Measurements from ENCODE around the gene TANC1.

The TANC1 gene

DNA sequence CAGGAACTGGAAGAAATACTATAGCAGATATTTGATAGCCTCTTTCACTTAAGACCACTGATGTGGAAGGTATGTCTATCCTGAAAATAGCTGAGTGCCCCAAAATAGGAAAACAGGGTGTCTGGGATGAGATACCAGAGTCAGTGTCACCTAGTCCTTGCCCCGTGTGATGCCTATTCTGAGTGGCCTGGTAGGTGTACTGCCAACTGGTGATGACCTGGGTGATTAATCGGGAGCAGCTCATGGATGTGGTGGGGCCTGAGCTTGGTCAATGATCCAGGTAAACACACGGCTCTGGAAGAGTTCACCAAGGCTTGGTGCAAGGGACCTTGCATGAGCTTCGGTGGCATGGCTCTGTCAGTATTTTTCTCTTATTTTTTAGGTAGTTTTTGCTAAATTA lies 95.2 kb downstream of the TANC1 start:
- no peak for DNase-seq (ENCODE audit: low read depth)

DNA sequence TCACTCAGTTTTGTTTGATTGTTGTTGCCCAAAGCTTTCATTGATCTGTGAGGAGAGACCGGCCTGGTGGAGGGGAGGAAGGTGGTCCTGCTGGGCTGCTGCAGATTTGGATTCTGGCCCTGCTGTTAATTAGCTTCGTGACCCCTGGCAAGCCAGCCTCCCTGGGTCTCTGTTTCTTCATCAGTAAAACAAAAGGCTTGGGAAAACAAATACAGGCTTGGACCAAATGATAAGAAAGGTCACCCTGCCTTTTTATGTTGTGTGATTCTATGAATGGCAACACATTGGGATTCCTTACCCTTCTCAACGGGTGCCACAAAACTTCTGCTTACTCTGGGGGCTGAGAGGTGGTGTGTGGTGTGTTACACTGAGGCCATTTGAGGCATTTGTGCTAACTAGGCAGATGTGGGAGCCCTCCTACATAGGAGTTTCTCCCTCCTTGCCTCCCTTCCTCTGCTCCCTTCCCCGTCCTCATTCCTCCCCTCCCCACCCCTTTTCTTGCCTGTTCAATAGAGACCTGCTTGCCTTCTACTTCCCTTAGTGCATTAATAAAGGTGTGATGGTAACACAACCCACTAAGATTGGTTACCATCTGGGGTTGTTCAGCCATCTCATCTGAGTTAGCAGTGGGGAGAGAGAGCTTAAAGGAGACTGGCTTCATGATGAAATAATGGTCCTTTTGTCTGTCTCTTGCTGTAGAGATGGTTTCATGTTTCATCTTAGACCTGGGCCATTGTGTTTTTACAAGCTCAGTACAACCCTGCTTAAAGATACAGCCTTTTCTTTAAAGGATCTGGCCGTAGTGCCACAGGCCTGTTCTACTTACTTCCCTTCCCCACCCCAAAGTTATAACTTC lies 96.2 kb downstream of the TANC1 start:
- DNase-seq (ENCODE audit: low read depth) = no peak

DNA sequence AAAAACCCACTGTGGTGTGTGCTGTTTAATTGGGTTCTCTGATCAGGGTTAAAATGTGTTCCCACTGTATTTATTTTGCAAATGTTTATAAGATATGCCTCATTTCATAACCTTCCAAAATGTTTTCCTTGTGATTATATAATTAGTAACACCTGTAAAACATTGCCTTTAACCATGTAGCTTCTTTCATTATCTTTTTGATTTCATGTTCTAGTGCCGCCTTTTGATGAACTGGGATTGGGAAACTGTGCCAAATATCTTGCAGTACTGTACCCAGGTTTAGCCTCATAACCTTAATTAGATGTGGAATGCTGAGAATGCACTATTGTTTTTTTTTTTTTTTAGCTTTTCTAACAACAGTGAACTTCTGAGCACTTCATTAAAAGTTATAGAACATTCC lies 96.9 kb downstream of the TANC1 start:
- DNase-seq (ENCODE audit: low read depth) = no peak

DNA sequence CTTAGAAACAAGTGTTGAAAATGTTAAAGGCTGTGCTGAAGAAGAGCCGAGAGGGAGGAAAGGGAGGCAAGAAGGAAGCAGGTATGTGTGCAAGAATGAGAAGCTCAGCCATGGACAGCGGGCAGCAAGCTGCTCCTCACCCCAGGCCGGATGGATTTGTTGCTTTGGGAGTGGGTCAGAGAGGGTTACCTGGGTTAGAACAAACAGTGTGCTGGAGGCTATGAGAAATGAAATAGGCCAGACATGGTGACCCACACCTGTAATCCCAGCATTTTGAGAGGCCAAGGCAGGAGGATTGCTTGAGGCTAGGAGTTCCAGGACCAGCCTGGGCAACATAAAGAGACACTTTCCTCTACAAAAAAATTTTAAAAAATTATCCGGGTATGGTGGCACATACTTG lies 97.5 kb downstream of the TANC1 start:
- DNase-seq (ENCODE audit: low read depth) = no peak

DNA sequence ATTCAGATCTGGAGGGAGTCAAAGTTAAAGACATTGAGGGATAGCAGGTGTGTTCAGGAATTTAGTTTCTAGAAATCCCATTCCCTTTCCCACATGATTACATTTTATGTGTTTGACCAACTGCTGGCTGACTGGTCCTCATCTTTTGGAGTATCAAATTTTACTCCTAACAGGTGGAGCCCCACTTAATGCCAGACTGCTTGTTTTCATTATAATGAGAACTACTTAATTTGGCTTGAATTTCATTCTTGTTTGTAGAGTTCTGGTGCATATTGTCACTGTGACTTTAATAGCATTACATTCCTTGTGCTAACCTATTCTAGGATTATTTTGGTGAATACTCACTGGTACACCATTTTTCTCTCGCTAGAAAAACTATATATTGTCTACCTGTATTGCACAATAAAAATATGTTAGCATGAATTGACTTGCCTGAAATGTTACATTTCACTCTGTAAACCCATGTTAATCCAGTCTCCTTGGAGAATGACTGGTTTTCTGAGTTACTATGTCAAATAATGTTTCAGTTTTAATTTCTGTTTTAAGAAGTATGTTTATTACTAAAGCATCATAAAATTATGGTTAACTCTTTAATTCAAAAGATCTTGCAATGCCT lies 98.2 kb downstream of the TANC1 start:
- no peak for DNase-seq (ENCODE audit: low read depth)

DNA sequence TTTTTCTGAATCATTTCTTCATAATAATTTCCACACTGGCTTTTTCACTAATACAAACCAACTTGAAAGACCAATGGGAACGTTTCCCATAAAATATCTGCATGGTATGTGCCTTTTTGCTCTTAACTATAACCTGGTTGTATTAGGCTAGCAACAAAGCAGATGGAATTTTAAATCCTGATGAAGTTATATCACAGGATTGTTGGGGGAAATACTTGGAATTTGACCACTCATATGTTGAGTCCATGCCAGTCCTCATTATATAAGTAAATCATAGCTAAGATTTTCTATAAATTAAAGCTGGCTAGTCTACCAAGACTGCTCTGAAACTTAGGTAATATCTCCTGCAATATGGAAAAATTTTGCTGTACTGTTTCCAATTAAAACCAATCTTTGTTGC lies 99.5 kb downstream of the TANC1 start:
- no peak for DNase-seq (ENCODE audit: low read depth)

DNA sequence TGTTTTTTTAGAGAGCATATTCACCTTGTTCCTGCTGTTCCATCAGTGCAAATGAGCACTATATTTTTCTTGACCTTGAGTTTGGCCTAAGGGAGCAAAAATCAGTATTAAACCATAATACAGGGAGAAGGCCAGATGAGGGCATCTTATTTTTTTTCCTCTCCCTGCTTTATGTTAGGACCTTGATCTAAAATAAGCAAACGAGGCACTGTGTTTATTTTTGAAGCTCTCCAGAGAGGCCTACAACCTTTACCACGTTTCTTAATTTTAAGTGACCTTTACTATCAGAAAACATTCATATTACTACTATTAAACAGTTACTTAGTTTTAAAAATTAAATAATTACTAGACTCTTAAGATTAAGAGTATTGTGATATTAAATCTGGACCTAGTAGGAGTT lies 100.8 kb downstream of the TANC1 start:
- DNase-seq (ENCODE audit: low read depth) = no peak

DNA sequence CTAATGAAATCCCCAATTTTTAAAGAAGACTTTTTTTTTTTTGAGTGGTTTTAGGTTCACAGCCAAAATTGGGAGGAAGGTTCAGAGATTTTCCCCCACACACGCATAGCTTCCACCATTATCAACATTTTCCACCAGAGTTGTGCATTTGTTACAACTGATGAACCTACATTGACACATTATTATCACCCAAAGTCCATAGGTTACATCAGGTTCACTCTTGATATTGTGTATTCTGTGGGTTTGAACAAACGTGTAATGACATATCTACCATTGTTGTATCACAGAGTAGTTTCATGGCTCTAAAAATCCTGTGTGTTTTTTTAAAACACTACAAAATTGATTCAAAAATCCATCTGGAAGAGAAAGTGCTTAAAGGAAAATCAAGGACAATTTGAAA lies 101.8 kb downstream of the TANC1 start:
- no peak for DNase-seq (ENCODE audit: low read depth)

DNA sequence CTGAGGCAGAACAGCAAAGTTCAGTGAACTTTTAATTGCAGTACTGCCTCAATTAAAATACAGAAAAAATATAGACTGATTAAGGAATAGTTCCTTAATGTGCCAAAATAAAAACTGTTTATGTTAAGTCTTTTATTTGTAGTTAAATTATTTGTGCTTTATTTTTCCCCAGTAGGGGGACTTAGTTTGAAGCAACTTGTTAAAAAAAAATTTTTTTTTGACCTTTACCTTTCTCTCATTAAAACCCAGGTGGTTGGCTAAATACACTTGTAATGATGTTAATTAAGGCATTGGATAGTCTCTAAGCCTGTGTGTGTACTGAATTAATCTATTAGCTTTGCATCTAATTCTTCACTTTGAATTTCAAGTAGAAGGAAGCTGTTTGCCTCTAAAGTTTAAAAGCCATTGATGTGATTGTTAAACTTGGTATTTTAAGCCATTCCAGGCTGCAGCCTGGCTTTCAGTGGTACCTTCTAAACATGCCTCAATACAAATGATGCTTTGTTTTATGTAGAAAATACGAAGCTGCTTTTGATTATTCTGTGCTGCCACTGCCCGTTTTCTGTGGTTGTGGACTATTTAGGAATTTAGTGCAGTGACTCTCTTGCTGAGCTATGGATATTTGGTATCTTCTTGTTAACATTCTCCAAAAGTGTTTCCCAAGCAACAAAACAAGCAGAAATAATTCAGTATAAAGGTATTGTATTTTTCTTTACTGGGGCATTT lies 102.9 kb downstream of the TANC1 start:
- DNase-seq (ENCODE audit: low read depth) = no peak

DNA sequence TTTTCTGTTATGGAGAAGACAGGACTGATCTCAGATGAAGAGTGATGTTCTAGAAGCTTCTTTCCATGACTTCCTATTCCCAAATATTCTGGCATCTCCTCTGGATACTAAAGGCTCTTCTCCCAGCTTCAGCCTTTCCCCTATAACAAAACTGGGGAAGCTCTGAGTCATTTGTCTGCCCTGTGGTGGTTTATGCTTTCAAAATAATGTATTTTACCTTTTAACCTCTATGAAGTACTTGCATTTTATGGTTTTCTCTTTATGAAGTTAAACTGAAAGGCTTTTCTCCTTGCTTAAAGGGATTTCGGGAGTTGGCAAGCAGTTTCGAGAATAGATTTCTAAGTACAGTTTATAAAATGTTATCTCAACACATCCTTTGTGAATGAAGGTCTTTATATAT lies 104.4 kb downstream of the TANC1 start:
- no peak for DNase-seq (ENCODE audit: low read depth)

DNA sequence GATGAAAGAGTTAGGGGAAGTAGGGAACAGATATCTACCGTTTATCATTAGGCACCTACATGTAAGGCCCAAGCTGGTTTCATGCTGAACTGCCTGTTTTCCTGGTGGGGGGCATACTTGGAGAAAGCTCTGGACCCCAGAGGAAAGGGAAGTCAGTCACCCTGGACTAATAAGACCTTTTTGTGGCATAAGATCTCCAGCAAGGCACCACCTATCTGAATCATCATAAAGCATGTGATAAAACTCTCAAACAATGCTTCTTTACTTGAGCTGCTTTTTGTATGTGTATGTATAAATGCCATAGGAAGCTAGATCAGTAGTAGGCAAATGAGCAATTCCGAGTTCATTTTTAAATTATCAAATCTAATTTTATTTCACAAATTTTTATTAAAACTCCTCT lies 104.8 kb downstream of the TANC1 start:
- DNase-seq (ENCODE audit: low read depth) = no peak

DNA sequence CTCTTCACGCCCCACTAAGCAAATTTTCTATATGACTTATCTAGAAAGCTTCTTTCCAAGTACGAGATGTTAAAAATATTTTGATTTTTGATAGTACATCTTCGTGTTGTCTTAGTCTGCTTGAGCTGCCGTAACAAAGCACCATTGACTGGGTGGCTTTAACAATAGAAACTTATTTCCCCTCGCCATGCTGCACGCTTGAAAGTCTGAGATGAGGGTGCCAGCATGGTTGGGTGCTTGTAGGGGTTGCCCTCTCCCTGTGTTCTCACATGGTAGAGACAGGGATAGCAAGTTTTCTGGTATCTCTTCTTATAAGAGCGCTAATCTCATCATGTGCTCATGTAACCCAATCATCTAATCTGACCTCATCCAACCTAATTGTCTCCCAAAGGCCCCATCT lies 106.2 kb downstream of the TANC1 start:
- no peak for DNase-seq (ENCODE audit: low read depth)

DNA sequence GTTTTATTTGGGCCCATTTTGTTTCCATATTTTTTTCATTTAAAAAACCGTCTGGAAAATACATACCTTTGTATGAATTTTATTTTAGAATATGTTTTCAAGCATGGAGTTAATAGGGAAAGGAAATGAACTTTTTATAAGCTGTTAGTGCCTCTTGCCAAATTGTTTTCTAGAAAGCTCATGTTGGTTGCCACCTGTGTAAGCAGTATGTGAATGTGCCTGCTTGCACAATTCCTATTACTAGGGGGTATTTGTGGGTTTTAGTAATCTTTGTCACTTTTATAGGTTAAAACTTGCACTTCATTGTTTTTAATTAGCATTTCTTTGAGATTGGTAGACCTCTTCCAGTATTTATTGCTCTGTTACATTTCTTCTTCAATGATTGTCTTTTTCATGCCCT lies 107.3 kb downstream of the TANC1 start:
- DNase-seq (ENCODE audit: low read depth) = no peak

DNA sequence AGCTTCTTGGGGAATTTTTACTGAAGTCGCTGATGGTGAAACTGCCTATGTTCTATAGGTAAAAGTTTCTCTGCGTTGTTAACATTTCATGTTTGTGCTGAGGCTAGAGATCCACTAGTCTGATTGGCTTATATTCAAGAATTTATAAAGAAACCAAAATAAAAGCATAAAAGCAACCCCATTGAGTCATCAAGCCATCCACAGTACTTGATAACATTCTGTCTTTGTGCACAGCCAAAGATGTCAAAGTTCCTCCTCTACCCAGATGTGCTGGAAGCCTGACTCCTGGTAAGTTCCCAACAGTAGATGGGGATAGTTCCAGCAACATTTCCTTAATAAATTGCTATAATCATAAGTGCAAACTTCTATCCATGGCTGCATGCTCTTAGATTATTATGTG lies 107.8 kb downstream of the TANC1 start:
- DNase-seq (ENCODE audit: low read depth) = no peak

DNA sequence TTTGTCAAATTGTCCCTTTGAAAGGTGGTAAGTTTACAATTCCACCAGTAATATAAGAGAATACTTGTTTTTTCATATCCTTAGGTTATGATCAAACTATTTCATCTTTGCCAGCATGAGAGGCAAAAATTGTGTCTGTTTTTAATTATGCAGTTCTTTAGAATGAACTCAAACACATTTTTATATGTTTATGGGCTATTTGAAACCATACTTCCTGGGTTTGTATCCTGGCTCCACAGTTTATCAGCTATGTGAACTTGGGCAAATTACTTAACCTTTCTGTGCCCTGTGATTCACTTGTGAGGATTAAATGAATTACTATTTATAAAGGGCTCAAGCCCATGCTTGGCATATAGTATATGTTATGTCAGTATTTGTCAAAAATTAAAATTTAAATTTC lies 109.4 kb downstream of the TANC1 start:
- no peak for DNase-seq (ENCODE audit: low read depth)

DNA sequence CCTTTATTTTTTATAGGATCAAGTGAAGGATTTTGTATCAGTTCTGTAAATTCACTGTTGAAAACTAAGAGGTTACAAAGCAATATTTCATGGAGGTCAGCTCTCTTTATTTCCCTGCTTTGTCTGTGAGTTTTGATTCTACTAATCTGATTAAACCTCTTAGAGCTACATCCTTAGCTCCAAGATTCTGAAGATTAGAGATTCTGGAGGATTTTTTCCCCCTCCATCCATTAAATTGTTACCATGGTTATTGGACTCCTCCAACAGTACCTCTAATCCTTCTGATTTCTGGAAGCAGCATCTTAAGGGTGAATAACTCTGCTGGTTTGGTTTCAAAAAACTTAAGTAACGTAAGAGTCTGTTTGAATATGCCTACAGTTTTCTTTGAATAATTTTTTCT lies 110.0 kb downstream of the TANC1 start:
- DNase-seq (ENCODE audit: low read depth) = no peak

DNA sequence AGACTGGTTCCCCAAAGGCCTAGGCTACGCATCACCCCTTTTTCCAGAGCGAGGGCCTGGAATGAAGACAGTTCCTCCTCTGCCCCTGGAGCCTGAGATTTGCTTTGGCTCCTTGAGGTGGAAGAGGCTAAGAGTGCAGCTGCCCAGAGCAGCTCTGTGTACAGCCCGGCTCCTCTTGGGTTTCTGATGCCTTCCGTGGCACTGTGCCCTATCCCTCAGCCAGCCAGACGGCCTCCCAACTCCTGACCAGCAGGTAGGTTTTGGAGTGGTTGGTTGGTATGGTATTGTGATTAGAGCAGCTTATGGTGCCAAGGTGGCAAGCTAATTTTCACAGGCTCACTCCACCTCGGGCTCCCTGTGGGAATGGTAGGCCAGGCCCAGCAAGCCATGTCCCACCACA lies 112.2 kb downstream of the TANC1 start:
- no peak for DNase-seq (ENCODE audit: low read depth)

DNA sequence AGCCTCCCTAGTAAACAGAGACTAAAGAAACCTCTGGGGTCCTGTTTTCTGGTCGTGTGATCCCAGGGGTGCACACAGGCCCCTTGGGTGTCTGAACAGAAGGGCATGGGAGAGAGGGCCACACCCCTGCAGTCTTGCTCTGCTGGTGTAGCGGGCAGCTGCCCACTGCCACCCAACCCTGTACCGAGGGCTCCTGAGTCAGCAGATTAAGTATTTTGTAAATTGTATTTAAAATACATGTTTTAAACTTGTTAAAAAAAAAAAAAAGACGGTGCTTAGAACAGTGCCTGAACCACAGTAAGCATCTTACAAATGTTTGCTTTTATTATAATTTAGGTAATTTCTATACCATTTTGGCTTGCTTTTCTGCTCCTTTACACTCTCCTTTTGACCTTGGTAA lies 113.7 kb downstream of the TANC1 start:
- DNase-seq (ENCODE audit: low read depth) = no peak

DNA sequence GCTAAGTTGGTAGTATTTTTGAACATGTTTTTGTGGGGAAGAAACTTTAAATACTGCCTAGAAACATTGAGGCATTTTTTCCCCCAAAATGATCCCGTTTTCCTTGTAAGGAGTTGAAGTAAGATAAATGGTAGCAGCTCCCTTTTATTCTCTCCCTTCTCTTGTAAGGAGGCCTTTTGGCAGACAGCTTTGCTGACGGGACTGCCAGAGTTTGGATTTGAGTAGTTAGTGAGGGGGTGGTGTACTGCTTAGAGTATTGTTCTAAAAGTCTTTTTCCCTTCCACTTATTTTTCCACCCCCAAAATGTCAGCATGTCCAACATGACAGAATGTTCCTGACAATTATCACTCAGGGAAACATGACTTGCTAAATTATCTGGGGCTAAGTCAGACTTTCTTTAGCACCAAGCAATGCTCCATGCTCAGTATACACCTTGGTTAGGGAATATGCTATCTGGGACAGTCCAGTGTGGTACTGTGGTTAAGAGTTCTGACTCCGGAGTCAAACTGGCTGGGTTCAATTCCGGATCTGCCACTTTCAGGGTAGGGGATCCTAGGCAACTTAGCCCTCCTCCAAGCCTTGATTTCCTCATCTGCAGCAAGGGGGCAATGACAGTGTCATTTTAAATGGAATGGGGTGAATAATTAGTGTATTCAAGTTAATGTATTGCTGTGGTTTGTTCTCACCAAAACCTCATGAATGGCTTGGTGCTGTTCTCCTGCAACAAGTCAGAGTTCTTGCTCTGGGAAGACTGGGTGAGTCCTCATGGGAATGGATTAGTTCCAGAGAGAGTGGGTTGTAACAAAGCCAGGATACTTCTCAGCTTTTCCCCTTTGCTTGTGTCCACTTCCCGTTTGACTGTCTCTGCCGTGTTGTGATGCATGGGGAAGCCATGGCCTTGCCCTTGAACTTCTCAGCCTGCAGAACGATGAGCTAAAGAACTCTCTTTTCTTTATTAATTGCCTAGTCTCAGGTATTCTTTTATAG lies 116.2 kb downstream of the TANC1 start:
- DNase-seq (ENCODE audit: low read depth) = no peak

DNA sequence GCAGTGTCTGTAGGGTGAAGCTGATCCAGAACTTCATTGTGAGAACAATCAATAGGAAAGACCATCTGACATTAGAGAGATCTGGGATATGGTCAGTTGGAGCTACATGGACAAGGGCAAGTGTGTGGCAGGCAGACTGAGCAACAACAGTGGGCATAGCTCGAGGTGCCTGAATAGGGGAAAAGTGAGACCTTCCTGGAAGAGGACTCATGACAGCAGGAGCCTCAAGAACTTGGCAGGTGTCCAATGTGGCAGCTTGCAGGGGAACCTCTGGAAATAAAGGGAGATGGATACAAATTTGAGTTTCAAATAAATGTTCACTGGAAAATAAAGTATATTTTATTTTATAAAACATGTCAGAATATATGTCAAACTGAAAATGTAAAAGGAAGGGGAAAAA lies 117.9 kb downstream of the TANC1 start:
- DNase-seq (ENCODE audit: low read depth) = no peak

DNA sequence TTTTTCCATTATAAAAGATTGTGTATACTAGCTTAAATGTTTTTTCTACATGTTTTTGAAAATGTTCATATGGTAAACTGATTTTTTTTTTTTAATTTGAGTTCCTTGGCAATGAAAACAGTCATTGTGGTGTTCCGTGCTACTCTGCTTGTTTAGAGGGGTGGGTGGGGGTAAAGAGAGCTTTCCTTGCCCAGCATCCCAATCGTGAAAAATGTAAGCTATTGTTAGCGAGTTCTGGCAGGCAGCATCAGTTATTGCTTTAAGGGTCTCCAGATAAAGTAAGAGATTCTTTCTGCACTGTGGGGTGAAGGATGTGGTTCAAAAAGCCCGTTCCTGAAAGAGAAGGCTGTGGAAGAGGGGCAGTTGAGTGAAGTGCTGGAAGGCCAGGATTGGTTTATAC lies 118.4 kb downstream of the TANC1 start:
- no peak for DNase-seq (ENCODE audit: low read depth)

DNA sequence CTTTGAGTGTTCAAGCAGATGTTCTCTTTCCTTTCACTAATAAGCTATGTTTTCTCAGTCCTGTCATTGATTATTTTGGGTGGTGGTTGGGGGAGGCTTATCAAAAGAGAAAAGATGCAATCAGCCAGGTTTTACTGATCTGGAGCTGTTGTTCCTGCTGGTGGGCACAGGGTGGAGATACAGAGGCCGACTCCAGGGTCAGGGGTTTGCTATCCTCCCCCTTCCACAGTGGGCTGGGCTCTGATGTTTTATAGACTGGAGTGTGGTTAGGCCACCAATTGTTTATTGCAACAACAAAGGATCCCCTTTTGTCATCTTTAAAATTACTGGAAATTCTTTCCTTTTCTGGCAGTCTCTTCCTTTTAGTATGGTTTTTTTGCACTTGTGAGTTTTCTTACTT lies 120.5 kb downstream of the TANC1 start:
- DNase-seq (ENCODE audit: low read depth) = no peak

Measured in stimulated activated CD4-positive, alpha-beta T cell treated with anti-CD3 and anti-CD28 coated beads, Interleukin-2, amount 100 ng/mL, for 4 hours (primary cell).